ENCODE results near the gene GRIN2A.

Gene GRIN2A

GRCh38 chr16:10037751-10038150, 144.5 kb downstream of the GRIN2A start:
- no peak for DNase-seq (ENCODE audit: low read depth in 1 of 2, low spot score in 1 of 2)

GRCh38 chr16:10036956-10037355, 145.3 kb downstream of the GRIN2A start:
- DNase-seq (ENCODE audit: low read depth in 1 of 2, low spot score in 1 of 2), result no peak

- DNase-seq (ENCODE audit: low read depth in 1 of 2, low spot score in 1 of 2), result no peak
These were observed 148.7 kb downstream of the GRIN2A start for GRCh38 chr16:10033556-10033955.

- no peak for DNase-seq (ENCODE audit: low read depth in 1 of 2, low spot score in 1 of 2)
These were observed 150.3 kb downstream of the GRIN2A start for GRCh38 chr16:10031955-10032354.

GRCh38 chr16:10031473-10031872, 150.8 kb downstream of the GRIN2A start:
- DNase-seq (ENCODE audit: low read depth in 1 of 2, low spot score in 1 of 2), result no peak

GRCh38 chr16:10028644-10029043, 153.6 kb downstream of the GRIN2A start:
- no peak for DNase-seq (ENCODE audit: low read depth in 1 of 2, low spot score in 1 of 2)

- no peak for DNase-seq (ENCODE audit: low read depth in 1 of 2, low spot score in 1 of 2)
These were observed 154.7 kb downstream of the GRIN2A start for GRCh38 chr16:10027553-10027952.

- DNase-seq (ENCODE audit: low read depth in 1 of 2, low spot score in 1 of 2), result no peak
These were observed 155.6 kb downstream of the GRIN2A start for GRCh38 chr16:10026593-10026992.

- DNase-seq (ENCODE audit: low read depth in 1 of 2, low spot score in 1 of 2), result no peak
These were observed 160.1 kb downstream of the GRIN2A start for GRCh38 chr16:10022098-10022497.

GRCh38 chr16:10020866-10021265, 161.4 kb downstream of the GRIN2A start:
- DNase-seq (ENCODE audit: low read depth in 1 of 2, low spot score in 1 of 2), result no peak

GRCh38 chr16:10016752-10017151, 165.5 kb downstream of the GRIN2A start:
- DNase-seq (ENCODE audit: low read depth in 1 of 2, low spot score in 1 of 2), result no peak

- DNase-seq (ENCODE audit: low read depth in 1 of 2, low spot score in 1 of 2), result no peak
These were observed 166.8 kb downstream of the GRIN2A start for GRCh38 chr16:10015397-10015796.

GRCh38 chr16:10013774-10014173, 168.5 kb downstream of the GRIN2A start:
- DNase-seq (ENCODE audit: low read depth in 1 of 2, low spot score in 1 of 2), result no peak

- no peak for DNase-seq (ENCODE audit: low read depth in 1 of 2, low spot score in 1 of 2)
These were observed 168.9 kb downstream of the GRIN2A start for GRCh38 chr16:10013364-10013763.

GRCh38 chr16:10009684-10010083, 172.5 kb downstream of the GRIN2A start:
- no peak for DNase-seq (ENCODE audit: low read depth in 1 of 2, low spot score in 1 of 2)

GRCh38 chr16:10003486-10003885, 178.7 kb downstream of the GRIN2A start:
- no peak for DNase-seq (ENCODE audit: low read depth in 1 of 2, low spot score in 1 of 2)

GRCh38 chr16:10001258-10001775, 180.9 kb downstream of the GRIN2A start:
- no peak for DNase-seq (ENCODE audit: low read depth in 1 of 2, low spot score in 1 of 2)

- DNase-seq (ENCODE audit: low read depth in 1 of 2, low spot score in 1 of 2), result no peak
These were observed 186.0 kb downstream of the GRIN2A start for GRCh38 chr16:9996221-9996620.

GRCh38 chr16:9992441-9992840, 189.8 kb downstream of the GRIN2A start:
- no peak for DNase-seq (ENCODE audit: low read depth in 1 of 2, low spot score in 1 of 2)

- DNase-seq (ENCODE audit: low read depth in 1 of 2, low spot score in 1 of 2), result no peak
These were observed 201.2 kb downstream of the GRIN2A start for GRCh38 chr16:9980981-9981380.

- DNase-seq (ENCODE audit: low read depth in 1 of 2, low spot score in 1 of 2), result no peak
These were observed 204.0 kb downstream of the GRIN2A start for GRCh38 chr16:9978160-9978725.

GRCh38 chr16:9977333-9977897, 204.8 kb downstream of the GRIN2A start:
- DNase-seq (ENCODE audit: low read depth in 1 of 2, low spot score in 1 of 2), result no peak

- no peak for DNase-seq (ENCODE audit: low read depth in 1 of 2, low spot score in 1 of 2)
These were observed 205.6 kb downstream of the GRIN2A start for GRCh38 chr16:9976601-9977000.
